Thyroid gland (tissue), 4 donors: ENCODE results near the gene EMC6.

Experiments used
- POLR2A ChIP-seq, 2 donors: fragments of 450-650 bp; IDR thresholded peaks; one replicate each; pipeline ENCODE4 v1.6.1; 2017; ENCODE audit warnings: antibody characterized with exemption in 2 of 2, mild to moderate bottlenecking in 2 of 2, moderate library complexity in 1 of 2
- TF ChIP-seq, protein P1 (sequence below), 6 experiments: fragments of 200-600 bp in 3 of 6; fragments of 450-650 bp in 3 of 6; sonication (generic) in 3 of 6; IDR thresholded peaks; one replicate each; pipeline ENCODE4 v1.5.1; 2016 to 2019; ENCODE audit warnings: antibody characterized with exemption in 6 of 6, mild to moderate bottlenecking in 2 of 6, inconsistent platforms in 1 of 6, moderate library complexity in 1 of 6

DNA sequence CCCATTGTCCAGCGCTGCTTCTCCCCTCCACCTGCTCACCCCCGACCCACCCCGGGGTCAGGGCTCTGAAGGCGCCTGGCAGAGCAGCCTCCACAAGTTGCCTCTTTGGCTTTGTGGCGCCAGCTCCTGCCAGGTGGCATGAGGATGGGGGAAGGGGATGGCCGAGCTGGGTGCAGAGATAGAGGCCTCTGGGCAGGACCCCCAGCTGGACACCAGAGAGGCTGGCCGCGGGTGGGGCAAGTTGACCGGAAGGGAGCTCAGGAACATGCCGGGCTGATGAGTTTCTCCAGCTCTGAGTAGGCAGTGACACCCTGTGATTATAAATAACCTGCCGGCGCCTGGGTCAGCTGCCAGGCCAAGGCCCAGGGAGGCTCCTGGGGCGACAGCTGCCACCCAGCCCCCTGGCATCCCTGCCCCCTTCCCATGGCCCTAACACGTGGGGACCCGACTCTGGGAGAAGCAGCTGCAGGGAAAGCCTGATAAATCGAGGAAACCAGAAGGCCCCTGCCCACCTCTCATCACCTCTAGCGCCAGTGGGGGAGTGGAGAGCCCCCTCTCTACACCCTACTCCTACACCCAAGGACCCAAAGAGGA is 26.6 kb downstream of the EMC6 start:
- TF ChIP-seq POLR2A (IDR thresholded peaks at IDR 0.05) = no peak
- TF ChIP-seq, protein P1, sequence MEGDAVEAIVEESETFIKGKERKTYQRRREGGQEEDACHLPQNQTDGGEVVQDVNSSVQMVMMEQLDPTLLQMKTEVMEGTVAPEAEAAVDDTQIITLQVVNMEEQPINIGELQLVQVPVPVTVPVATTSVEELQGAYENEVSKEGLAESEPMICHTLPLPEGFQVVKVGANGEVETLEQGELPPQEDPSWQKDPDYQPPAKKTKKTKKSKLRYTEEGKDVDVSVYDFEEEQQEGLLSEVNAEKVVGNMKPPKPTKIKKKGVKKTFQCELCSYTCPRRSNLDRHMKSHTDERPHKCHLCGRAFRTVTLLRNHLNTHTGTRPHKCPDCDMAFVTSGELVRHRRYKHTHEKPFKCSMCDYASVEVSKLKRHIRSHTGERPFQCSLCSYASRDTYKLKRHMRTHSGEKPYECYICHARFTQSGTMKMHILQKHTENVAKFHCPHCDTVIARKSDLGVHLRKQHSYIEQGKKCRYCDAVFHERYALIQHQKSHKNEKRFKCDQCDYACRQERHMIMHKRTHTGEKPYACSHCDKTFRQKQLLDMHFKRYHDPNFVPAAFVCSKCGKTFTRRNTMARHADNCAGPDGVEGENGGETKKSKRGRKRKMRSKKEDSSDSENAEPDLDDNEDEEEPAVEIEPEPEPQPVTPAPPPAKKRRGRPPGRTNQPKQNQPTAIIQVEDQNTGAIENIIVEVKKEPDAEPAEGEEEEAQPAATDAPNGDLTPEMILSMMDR (IDR thresholded peaks at IDR 0.05) = no peak
